HCT116 (cell line): ENCODE measurements around the gene PLA2G5. TPM values are rescaled to one million over a fixed set of nuclear protein-coding genes. Genes with fewer than 3 reads are reported as not detected.
"Not testable (repeated sequence)": the region's sequence is repeated elsewhere in the genome, so short reads cannot be mapped to it uniquely, and the experiment has no call there.

Experiments used
- ATAC-seq: fragments of 200-7000 bp; cut with Tn5 transposase; 2 replicates; pipeline ENCODE4 v1.9.1; 2020; ENCODE audit warnings: mild to moderate bottlenecking, moderate library complexity
- BruUV-seq: library from RNA; stranded (reverse); fragments of 400-500 nt; replicated peaks from 2 replicates; lab custom pipeline; 2021; lab: Mats Ljungman, UMichigan
- CTCF ChIA-PET: fragments of 300-600 bp; sonication (Branson Sonifier 250); formaldehyde crosslinking; loops from one replicate; lab custom pipeline; 2021; ENCODE audit warnings: antibody characterized with exemption; lab: Charles Lee
- POLR2A ChIA-PET: fragments of 300-600, 350-600 bp; sonication (Branson Sonifier 250); formaldehyde crosslinking; loops from one replicate; lab custom pipeline; 2021; ENCODE audit warnings: antibody characterized with exemption; lab: Charles Lee
- RAD21 ChIA-PET, 2 experiments: fragments of 300-600 bp; sonication (Branson Sonifier 250); formaldehyde crosslinking; loops; one replicate each; lab custom pipeline; 2023; ENCODE audit warnings: low total read pairs in 2 of 2; ENCODE audit not compliant: uncharacterized antibody in 2 of 2, unreplicated experiment in 2 of 2, low non-redundant PET in 1 of 2; lab: Charles Lee
- DNase-seq: peaks from one replicate; pipeline ENCODE4 v3.0.0-alpha.2; 2010; ENCODE audit warnings: low read depth, low spot score
- H2AFZ ChIP-seq: fragments of 200-600 bp; shearing (Covaris generic), sonication (generic); 2 replicates; pipeline ENCODE4 v1.6.1; 2017; ENCODE audit warnings: low read depth, mixed run types, mixed read lengths, antibody characterized with exemption, low read length; ENCODE audit not compliant: poor library complexity, severe bottlenecking
- H3K27ac ChIP-seq: 2 replicates; pipeline ENCODE4 v1.5.1; 2012; ENCODE audit warnings: low read depth, low read length
- H3K27me3 ChIP-seq: fragments of 200-600 bp; sonication (generic); 2 replicates; pipeline ENCODE4 v1.6.1; 2016; ENCODE audit warnings: mixed run types, low read length, mixed read lengths; ENCODE audit not compliant: insufficient read depth
- H3K36me3 ChIP-seq, 2 experiments: fragments of 200-500 bp in 1 of 2; fragments of 200-600 bp in 1 of 2; sonication (Bioruptor generic) in 1 of 2; sonication (generic) in 1 of 2; 2 replicates each; pipeline versions ENCODE4 v1.5.1 to v1.6.1; 2014 to 2016; ENCODE audit warnings: low read length in 2 of 2, inconsistent platforms in 1 of 2, mixed read lengths in 1 of 2, mixed run types in 1 of 2; ENCODE audit not compliant: insufficient read depth in 2 of 2, control insufficient read depth in 1 of 2
- H3K4me1 ChIP-seq, 2 experiments: fragments of 200-600 bp in 1 of 2; sonication (generic) in 1 of 2; 2 replicates each; pipeline versions ENCODE4 v1.5.1 to v1.6.1; 2012 to 2017; ENCODE audit warnings: low read length in 2 of 2, inconsistent platforms in 1 of 2, mild to moderate bottlenecking in 1 of 2, mixed read lengths in 1 of 2, mixed run types in 1 of 2, moderate library complexity in 1 of 2; ENCODE audit not compliant: insufficient read depth in 2 of 2, control insufficient read depth in 1 of 2
- H3K4me2 ChIP-seq: fragments of 200-600 bp; sonication (generic); 2 replicates; pipeline ENCODE4 v1.6.1; 2017; ENCODE audit warnings: mixed run types, low read length, mixed read lengths
- H3K4me3 ChIP-seq, 2 experiments: fragments of 200-600 bp in 1 of 2; sonication (generic) in 1 of 2; replicated peaks in 1 of 2; 2 replicates each; pipeline ENCODE4 v1.5.1; 2011 to 2016; ENCODE audit warnings: low read length in 2 of 2, control low read depth in 1 of 2, low read depth in 1 of 2, mild to moderate bottlenecking in 1 of 2, mixed read lengths in 1 of 2, mixed run types in 1 of 2
- H3K79me2 ChIP-seq: fragments of 200-600 bp; sonication (generic); 2 replicates; pipeline ENCODE4 v1.6.1; 2017; ENCODE audit warnings: mild to moderate bottlenecking, mixed run types, low read length, moderate library complexity, mixed read lengths; ENCODE audit not compliant: insufficient read depth
- H3K9ac ChIP-seq: fragments of 200-600 bp; sonication (generic); 2 replicates; pipeline ENCODE4 v1.6.1; 2016; ENCODE audit warnings: low read length, mixed read lengths
- H3K9me2 ChIP-seq: fragments of 200-600 bp; sonication (generic), shearing (Covaris generic); 2 replicates; pipeline ENCODE4 v1.6.1; 2017; ENCODE audit warnings: mixed run types, mild to moderate bottlenecking, moderate library complexity; ENCODE audit not compliant: insufficient read depth
- H3K9me3 ChIP-seq, 2 experiments: fragments of 200-500 bp in 1 of 2; fragments of 200-600 bp in 1 of 2; sonication (Bioruptor generic) in 1 of 2; sonication (generic) in 1 of 2; 2 replicates each; pipeline ENCODE4 v1.6.1; 2014 to 2017; ENCODE audit warnings: low read length in 2 of 2, mixed read lengths in 2 of 2, inconsistent platforms in 1 of 2, low read depth in 1 of 2, mild to moderate bottlenecking in 1 of 2, mixed run types in 1 of 2, moderate library complexity in 1 of 2; ENCODE audit not compliant: control insufficient read depth in 1 of 2, insufficient read depth in 1 of 2
- H4K20me1 ChIP-seq: fragments of 200-600 bp; sonication (generic), shearing (Covaris generic); 2 replicates; pipeline ENCODE4 v1.6.1; 2017; ENCODE audit warnings: mixed run types, mild to moderate bottlenecking, moderate library complexity; ENCODE audit not compliant: insufficient read depth
- ATF3 ChIP-seq: IDR thresholded peaks from 2 replicates; pipeline ENCODE4 v1.6.1; 2012
- CBX3 ChIP-seq: IDR thresholded peaks from 2 replicates; pipeline ENCODE4 v1.6.1; 2012; ENCODE audit warnings: low read depth
- CTCF ChIP-seq, 3 experiments: fragments of 200-600 bp in 1 of 3; sonication (generic) in 1 of 3; IDR thresholded peaks in 2 of 3; conservative IDR thresholded peaks in 1 of 3; 2 replicates each; pipeline ENCODE4 v1.5.1; 2012 to 2017; ENCODE audit warnings: low read depth in 2 of 3, low read length in 2 of 3, antibody characterized with exemption in 1 of 3, borderline replicate concordance in 1 of 3, control low read depth in 1 of 3, mild to moderate bottlenecking in 1 of 3, mixed read lengths in 1 of 3, mixed run types in 1 of 3, moderate library complexity in 1 of 3; ENCODE audit not compliant: insufficient read depth in 1 of 3
- JUND ChIP-seq: IDR thresholded peaks from 2 replicates; pipeline ENCODE4 v1.6.1; 2012
- MAX ChIP-seq: IDR thresholded peaks from 2 replicates; pipeline ENCODE4 v1.6.1; 2012
- RAD21 ChIP-seq: IDR thresholded peaks from 2 replicates; pipeline ENCODE4 v1.6.1; 2012; ENCODE audit warnings: low read depth, mild to moderate bottlenecking
- SIN3A ChIP-seq: IDR thresholded peaks from 2 replicates; pipeline ENCODE4 v1.6.1; 2012; ENCODE audit warnings: low read depth
- SP1 ChIP-seq: IDR thresholded peaks from 2 replicates; pipeline ENCODE4 v1.6.1; 2012; ENCODE audit warnings: low read depth
- TCF7L2 ChIP-seq: IDR thresholded peaks from 2 replicates; pipeline ENCODE4 v1.7.0; 2011; ENCODE audit warnings: borderline replicate concordance, inconsistent platforms; ENCODE audit not compliant: insufficient read depth, insufficient read length; ENCODE audit errors: extremely low read depth
- YY1 ChIP-seq: IDR thresholded peaks from 2 replicates; pipeline ENCODE4 v1.6.1; 2011; ENCODE audit warnings: low read length, low read depth, moderate library complexity, mild to moderate bottlenecking; ENCODE audit not compliant: insufficient replicate concordance; ENCODE audit errors: extremely low read depth
- ZBTB33 ChIP-seq: IDR thresholded peaks from 2 replicates; pipeline ENCODE4 v1.6.1; 2011; ENCODE audit warnings: mild to moderate bottlenecking, low read length, moderate library complexity; ENCODE audit not compliant: insufficient replicate concordance; ENCODE audit errors: extremely low read depth
- intact Hi-C: fragments of 100-400 bp; cut with micrococcal nuclease; formaldehyde crosslinking; loops from 2 replicates; pipeline ENCODE4 v1.10.0; 2022
- total RNA-seq: library from RNA; stranded (reverse); gene quantifications from one replicate; pipeline ENCODE4 v1.2.1, GENCODE V29; 2021; ENCODE audit not compliant: unreplicated experiment

PLA2G5 gene
- total RNA-seq, 1 experiment from 2014 or later = not detected

- TF ChIP-seq SP1 = no peak
- TF ChIP-seq, all 23 proteins: peak for 0
Observed at GRCh38 chr1:20059847-20060246, 10.1 kb upstream of the PLA2G5 start (continued).

GRCh38 chr1:20060791-20061190 is 9.2 kb upstream of the PLA2G5 start:
- H3K27ac ChIP-seq, H2AFZ ChIP-seq, POLR2A ChIA-PET, H3K4me2 ChIP-seq, DNase-seq, H3K9me3 ChIP-seq, H3K4me3 ChIP-seq, H3K36me3 ChIP-seq, intact Hi-C loops, RAD21 ChIA-PET, H3K27me3 ChIP-seq, BruUV-seq, CTCF ChIA-PET, ATAC-seq, H3K9ac ChIP-seq, H3K79me2 ChIP-seq, H4K20me1 ChIP-seq, H3K9me2 ChIP-seq: not testable (repeated sequence)
- peaks cover 0 to 15% of the 10 kb centered on the region in 2 experiments; a peak in 2 of 4 replicates for H3K4me1 ChIP-seq

- no peak for TF ChIP-seq TCF7L2
- no peak for TF ChIP-seq CTCF (IDR thresholded peaks at IDR 0.05 in 2 of 3, conservative IDR thresholded peaks at IDR 0.05 in 1 of 3; ENCODE audit: borderline replicate concordance in 1 of 3, insufficient read depth in 1 of 3, low read depth in 2 of 3, low read length in 2 of 3)
- TF ChIP-seq RAD21 = no peak
- no peak for TF ChIP-seq YY1
- no peak for TF ChIP-seq SIN3A
- no peak for TF ChIP-seq MAX
- TF ChIP-seq ZBTB33 = no peak
- no peak for TF ChIP-seq CBX3
- no peak for TF ChIP-seq SP1
- no peak for TF ChIP-seq ATF3
- TF ChIP-seq JUND = no peak
- Histone ChIP-seq H3K36me3 (no peaks in the 10 kb centered on the region), H3K27ac (no peak overlapping the region), H3K79me2 (no peaks in the 10 kb centered on the region), H3K9ac (no peak overlapping the region), H3K9me2 (no peaks in the 10 kb centered on the region), H3K4me1 (peaks cover 0 to 15% of the 10 kb centered on the region in 2 experiments; a peak in 2 of 4 replicates), H2AFZ (no peak overlapping the region), H3K4me3 (no peak overlapping the region), H3K9me3 (no peaks in the 10 kb centered on the region), H3K4me2 (no peak overlapping the region), H3K27me3 (no peaks in the 10 kb centered on the region), H4K20me1 (no peaks in the 10 kb centered on the region)
- POLR2A ChIA-PET = no interaction called here
- RAD21 ChIA-PET = no interaction called here
- no peak for ATAC-seq
- no TSS peak for BruUV-seq
- intact Hi-C loops = no loop called here
- DNase-seq = no peak
- CTCF ChIA-PET = no interaction called here
Observed at GRCh38 chr1:20061866-20062265, 8.1 kb upstream of the PLA2G5 start.
